ENCODE measurements around the gene BATF3. TPM values are rescaled to one million over a fixed set of nuclear protein-coding genes. Genes with fewer than 3 reads are reported as not detected.

Gene BATF3
- total RNA-seq, 4 donors from 2014 or later: 0.14 to 2.8 (median 0.64) TPM; not detected in 1

DNA sequence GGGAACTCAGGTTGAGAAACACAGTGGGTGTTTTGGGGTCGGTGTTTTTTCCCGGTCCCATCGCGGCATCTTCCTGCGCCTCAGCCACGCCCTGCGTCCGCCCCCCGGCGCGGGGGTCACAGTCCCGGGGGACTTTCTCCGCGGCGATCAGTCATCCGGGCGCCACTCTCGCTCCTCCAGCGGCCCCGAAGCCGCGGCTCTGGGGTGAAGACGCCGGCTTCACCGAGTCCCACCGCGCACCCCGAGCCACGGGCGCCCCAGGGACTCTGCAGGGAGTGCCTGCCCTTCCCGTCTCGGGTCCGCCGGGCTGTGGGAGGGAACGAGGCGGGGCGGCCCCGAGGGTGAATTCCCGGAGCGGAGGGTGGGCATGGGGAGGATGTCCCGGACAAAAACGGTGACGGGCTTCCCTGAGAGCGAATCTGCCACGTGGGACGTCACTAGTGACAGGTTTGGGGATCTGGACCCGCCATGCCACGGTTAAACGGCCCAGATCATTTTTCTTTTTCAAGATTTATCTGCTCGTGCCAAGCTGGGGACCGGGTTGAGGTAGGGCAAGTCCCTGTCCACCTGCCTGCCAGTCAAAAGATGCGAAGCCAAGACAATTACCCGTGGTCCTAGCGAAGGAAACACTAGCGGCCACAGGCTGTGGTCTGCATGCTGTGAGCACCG, 717 bp upstream of the BATF3 start:
- H3K36me3 ChIP-seq: no peaks in the 10 kb centered on the region
- peaks cover 4 to 35% (median 19%) of the 10 kb centered on the region in 4 donors for H3K4me1 ChIP-seq
- no peaks in the 10 kb centered on the region for H3K9me3 ChIP-seq
- peak; percentile 45 for DNase-seq
- 2% methylated on average over 42 of the region's 56 CpGs; no CpG with 5 or more reads in 1 of the 2 donors for WGBS, 2 donors (ENCODE audit: low coverage in 1 of 2)
- TF ChIP-seq EP300 (IDR thresholded peaks at IDR 0.05; ENCODE audit: low read depth) (no peak), POLR2AphosphoS5 (IDR thresholded peaks at IDR 0.05) (peak in 1 of 3 donors; percentile 33), POLR2A (IDR thresholded peaks at IDR 0.05) (peak; percentile 18)
- TF ChIP-seq, protein P1, sequence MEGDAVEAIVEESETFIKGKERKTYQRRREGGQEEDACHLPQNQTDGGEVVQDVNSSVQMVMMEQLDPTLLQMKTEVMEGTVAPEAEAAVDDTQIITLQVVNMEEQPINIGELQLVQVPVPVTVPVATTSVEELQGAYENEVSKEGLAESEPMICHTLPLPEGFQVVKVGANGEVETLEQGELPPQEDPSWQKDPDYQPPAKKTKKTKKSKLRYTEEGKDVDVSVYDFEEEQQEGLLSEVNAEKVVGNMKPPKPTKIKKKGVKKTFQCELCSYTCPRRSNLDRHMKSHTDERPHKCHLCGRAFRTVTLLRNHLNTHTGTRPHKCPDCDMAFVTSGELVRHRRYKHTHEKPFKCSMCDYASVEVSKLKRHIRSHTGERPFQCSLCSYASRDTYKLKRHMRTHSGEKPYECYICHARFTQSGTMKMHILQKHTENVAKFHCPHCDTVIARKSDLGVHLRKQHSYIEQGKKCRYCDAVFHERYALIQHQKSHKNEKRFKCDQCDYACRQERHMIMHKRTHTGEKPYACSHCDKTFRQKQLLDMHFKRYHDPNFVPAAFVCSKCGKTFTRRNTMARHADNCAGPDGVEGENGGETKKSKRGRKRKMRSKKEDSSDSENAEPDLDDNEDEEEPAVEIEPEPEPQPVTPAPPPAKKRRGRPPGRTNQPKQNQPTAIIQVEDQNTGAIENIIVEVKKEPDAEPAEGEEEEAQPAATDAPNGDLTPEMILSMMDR (IDR thresholded peaks at IDR 0.05): no peak
- in situ Hi-C loops (cut with MboI; ENCODE audit: low pct_ligation_motif_present in 1 of 4, low pct_unique_long_range_greater_than_20kb in 1 of 4, low sequenced_read_pairs in 3 of 4): no loop called here
- H3K27me3 ChIP-seq: peaks cover 79% of the 10 kb centered on the region
- H3K27ac ChIP-seq: peak overlapping the region; percentile 64 to 71 (median 68)
- intact Hi-C loops (cut with DNase I; ENCODE audit: low total_unique reads): no loop called here
- peak overlapping the region; percentile 34 to 67 (median 54) for H3K4me3 ChIP-seq

DNA sequence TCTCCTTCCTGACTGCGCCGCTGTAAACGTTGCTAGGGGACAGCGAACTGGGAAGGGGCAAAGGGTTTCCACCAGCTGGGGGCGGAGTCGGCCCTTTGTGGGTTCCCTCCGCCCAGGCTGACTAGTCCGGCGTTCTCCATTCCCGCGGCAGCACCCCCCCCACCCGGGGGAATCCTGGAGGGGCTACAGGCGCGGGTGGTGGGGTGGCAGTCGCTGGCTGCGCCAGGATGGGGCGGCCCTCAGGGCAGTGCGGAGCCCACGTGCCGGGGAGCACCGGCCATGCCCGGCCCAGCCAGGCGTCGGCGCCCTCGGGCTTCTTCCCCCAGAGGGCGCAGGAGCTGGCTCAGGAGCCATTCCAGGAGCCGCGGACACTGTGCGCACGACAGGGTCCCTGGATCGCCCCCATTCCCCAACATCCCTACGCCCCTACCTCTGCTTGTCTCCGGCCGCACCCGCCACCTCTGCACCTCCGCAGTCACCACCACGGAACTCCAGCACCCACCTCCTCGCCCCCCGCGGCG, 476 bp downstream of the BATF3 start:
- Histone ChIP-seq H3K4me1 (peaks cover 4 to 35% (median 19%) of the 10 kb centered on the region in 4 donors), H3K36me3 (no peaks in the 10 kb centered on the region), H3K27ac (peak overlapping the region; percentile 27 to 69 (median 66)), H3K9me3 (no peaks in the 10 kb centered on the region), H3K4me3 (peak overlapping the region; percentile 12 to 56 (median 42)), H3K27me3 (peaks cover 79% of the 10 kb centered on the region)
- TF ChIP-seq POLR2AphosphoS5 (IDR thresholded peaks at IDR 0.05) (no peak), EP300 (IDR thresholded peaks at IDR 0.05; ENCODE audit: low read depth) (no peak)
- TF ChIP-seq, protein P1 (IDR thresholded peaks at IDR 0.05): peak; percentile 40 to 57 (median 44)
- in situ Hi-C loops (cut with MboI; ENCODE audit: low pct_ligation_motif_present in 1 of 4, low pct_unique_long_range_greater_than_20kb in 1 of 4, low sequenced_read_pairs in 3 of 4) (no loop called here), intact Hi-C loops (cut with DNase I; ENCODE audit: low total_unique reads) (no loop called here)
- DNase-seq: peak; percentile 52
- 0% methylated on average over 2 to 23 of the region's 42 CpGs for WGBS, 2 donors (ENCODE audit: low coverage in 1 of 2)

DNA sequence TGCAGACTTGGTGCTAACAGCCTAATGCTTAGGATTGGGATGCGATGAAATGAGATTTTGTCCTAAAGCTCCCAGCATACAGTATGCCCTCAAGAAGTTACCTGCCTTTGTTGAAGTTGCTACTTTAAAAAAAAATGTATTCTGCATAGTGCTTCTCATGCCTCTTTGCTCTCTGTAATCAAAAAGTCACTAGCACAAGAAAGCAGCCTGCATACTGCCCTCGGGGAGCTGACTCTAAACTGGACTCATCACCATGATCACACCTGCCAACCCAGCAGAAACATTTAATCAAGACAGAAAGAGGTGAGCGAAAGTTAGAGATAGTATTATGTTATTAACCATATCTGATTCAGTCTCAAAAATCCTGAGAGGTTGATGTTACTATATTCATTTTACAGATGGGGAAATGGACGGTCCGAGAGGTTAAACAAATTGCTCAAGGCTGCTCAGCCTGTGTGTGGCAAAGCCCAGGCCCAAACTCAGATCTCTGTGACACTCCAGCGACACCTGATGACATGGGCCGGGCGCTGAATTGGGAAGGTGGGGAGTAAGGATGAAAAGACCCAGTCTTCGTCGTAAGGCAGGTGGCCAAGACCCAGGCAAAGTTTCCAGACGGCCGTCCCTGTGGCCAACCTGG, 1.1 kb downstream of the BATF3 start:
- no peaks in the 10 kb centered on the region for H3K36me3 ChIP-seq
- in situ Hi-C loops (cut with MboI; ENCODE audit: low pct_ligation_motif_present in 1 of 4, low pct_unique_long_range_greater_than_20kb in 1 of 4, low sequenced_read_pairs in 3 of 4) (no loop called here), intact Hi-C loops (cut with DNase I; ENCODE audit: low total_unique reads) (no loop called here)
- no peaks in the 10 kb centered on the region for H3K9me3 ChIP-seq
- peaks cover 4 to 35% (median 19%) of the 10 kb centered on the region in 4 donors for H3K4me1 ChIP-seq
- H3K4me3 ChIP-seq: peak overlapping the region in 2 of 4 donors; percentile 51 to 56
- no peak for DNase-seq
- H3K27me3 ChIP-seq: peaks cover 79% of the 10 kb centered on the region
- no peak overlapping the region for H3K27ac ChIP-seq
- TF ChIP-seq EP300 (IDR thresholded peaks at IDR 0.05; ENCODE audit: low read depth): no peak
- TF ChIP-seq POLR2AphosphoS5 (IDR thresholded peaks at IDR 0.05): no peak
- TF ChIP-seq, protein P1 (IDR thresholded peaks at IDR 0.05): no peak
- no peak for TF ChIP-seq POLR2A (IDR thresholded peaks at IDR 0.05)
- WGBS, 2 donors (ENCODE audit: low coverage in 1 of 2): 22 to 90% methylated on average over 2 to 12 of the region's 12 CpGs

DNA sequence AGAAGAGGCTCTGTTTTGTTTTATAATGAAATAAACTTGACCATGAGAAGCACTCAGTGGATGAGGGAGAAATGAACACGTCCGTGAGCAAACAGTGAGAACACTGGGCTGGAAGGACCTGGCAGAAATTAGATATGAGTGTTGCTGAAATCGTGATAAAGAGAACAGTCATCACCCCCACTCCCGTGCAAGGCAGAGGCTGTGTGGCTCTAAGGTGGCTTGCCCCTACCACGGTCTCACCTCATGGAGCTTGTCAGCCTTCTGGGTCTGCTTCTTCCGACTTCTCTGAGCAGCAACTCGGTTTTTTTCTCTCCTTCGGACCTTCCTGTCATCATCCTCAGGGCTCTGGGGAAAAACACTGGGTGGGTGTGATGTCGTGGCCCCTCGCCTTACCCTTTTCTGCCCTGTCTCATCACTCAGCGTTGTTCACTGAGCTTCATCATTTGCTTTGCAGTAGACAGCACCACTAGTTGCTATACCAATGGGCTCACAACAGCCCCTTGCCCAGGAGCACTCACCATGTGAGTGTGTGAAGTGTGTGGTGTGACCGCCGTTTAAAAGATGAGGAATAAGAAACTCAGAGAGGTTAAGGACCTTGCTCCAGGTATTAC, 2.8 kb downstream of the BATF3 start:
- 57 to 65% methylated on average over 2 to 13 of the region's 13 CpGs for WGBS, 2 donors (ENCODE audit: low coverage in 1 of 2)
- DNase-seq: no peak
- H3K36me3 ChIP-seq: no peaks in the 10 kb centered on the region
- in situ Hi-C loops (cut with MboI; ENCODE audit: low pct_ligation_motif_present in 1 of 4, low pct_unique_long_range_greater_than_20kb in 1 of 4, low sequenced_read_pairs in 3 of 4): no loop called here
- peaks cover 4 to 35% (median 19%) of the 10 kb centered on the region in 4 donors for H3K4me1 ChIP-seq
- no peak overlapping the region for H3K4me3 ChIP-seq
- peaks cover 85% of the 10 kb centered on the region for H3K27me3 ChIP-seq
- no peak overlapping the region for H3K27ac ChIP-seq
- no peaks in the 10 kb centered on the region for H3K9me3 ChIP-seq
- TF ChIP-seq POLR2AphosphoS5 (IDR thresholded peaks at IDR 0.05) (no peak), POLR2A (IDR thresholded peaks at IDR 0.05) (no peak), EP300 (IDR thresholded peaks at IDR 0.05; ENCODE audit: low read depth) (no peak)
- TF ChIP-seq, protein P1 (IDR thresholded peaks at IDR 0.05): no peak
- intact Hi-C loops (cut with DNase I; ENCODE audit: low total_unique reads): no loop called here
